ENCODE results near the gene RSRC1.

Gene RSRC1

DNA sequence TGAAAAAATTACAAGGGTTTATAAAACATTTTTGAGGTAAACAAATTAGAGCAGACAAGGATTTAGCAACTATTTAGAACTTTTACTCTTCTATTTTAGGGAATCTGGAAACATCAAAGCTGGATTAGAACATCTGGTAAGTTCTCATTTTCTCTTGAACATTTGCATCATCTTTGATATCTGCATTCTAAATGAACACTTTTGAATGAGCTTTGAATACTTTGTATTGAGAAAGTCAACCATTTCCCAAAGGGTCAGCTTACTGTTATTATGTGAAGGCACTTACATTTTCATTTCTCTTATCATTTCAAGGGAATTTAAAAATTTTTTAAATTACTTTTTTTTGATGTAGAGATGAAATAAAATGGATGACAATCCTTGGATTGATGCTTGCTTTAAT is 188.1 kb downstream of the RSRC1 start:
- no peak for TF ChIP-seq CEBPB (IDR thresholded peaks at IDR 0.05)
- no peak for TF ChIP-seq MAX (IDR thresholded peaks at IDR 0.05)
- TF ChIP-seq EP300 (IDR thresholded peaks at IDR 0.05; ENCODE audit: borderline replicate concordance), result no peak
- TF ChIP-seq ZBTB7A (IDR thresholded peaks at IDR 0.05; ENCODE audit: low read depth), result no peak

DNA sequence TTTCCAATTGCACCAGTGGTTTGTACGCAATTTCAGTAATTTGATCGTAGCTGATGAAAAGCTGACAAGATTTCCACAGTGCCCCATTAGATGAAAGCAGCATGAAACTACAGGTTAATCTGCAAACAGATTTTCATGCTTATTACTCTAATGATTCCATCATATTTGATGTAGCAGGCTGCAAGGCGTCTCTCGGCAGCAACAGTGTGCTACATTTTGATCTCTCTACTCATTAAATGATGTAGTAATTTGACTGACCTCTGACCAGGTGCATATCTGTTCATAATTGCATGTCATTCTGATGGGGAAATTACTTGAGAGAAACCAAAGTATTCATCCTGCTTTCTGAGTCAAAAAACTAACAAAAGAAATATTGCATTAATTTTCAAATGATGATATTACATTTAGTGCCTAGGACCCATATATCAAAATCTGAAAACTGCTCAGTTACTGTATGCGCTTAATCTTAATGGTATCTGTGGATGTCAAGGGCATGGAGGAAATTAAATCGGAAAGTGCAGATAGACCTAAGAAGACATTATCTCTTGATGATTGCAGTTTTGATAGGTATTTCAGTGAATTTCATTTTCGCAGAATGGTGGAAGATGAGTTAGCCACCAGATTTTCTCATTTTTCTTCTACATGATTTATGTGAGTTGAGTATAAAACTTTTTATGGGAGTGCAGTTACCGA is 198.5 kb downstream of the RSRC1 start:
- TF ChIP-seq EGR1 (IDR thresholded peaks at IDR 0.05) (no peak), TCF12 (IDR thresholded peaks at IDR 0.05; ENCODE audit: low read depth) (no peak), ZBTB7A (IDR thresholded peaks at IDR 0.05; ENCODE audit: low read depth) (no peak), YY1 (IDR thresholded peaks at IDR 0.05; ENCODE audit: low read depth) (no peak), CEBPB (IDR thresholded peaks at IDR 0.05) (no peak), USF1 (IDR thresholded peaks at IDR 0.05) (no peak), EP300 (IDR thresholded peaks at IDR 0.05; ENCODE audit: borderline replicate concordance) (no peak), CREB1 (IDR thresholded peaks at IDR 0.05; ENCODE audit: low read depth) (no peak), TEAD4 (IDR thresholded peaks at IDR 0.05) (no peak), FOXM1 (IDR thresholded peaks at IDR 0.05; ENCODE audit: borderline replicate concordance, low read depth) (no peak), NFIC (IDR thresholded peaks at IDR 0.05) (no peak), RAD21 (IDR thresholded peaks at IDR 0.05; ENCODE audit: low read depth) (no peak), MAX (IDR thresholded peaks at IDR 0.05) (no peak), TAF1 (IDR thresholded peaks at IDR 0.05; ENCODE audit: low read depth) (no peak)
- TF ChIP-seq, protein P1, sequence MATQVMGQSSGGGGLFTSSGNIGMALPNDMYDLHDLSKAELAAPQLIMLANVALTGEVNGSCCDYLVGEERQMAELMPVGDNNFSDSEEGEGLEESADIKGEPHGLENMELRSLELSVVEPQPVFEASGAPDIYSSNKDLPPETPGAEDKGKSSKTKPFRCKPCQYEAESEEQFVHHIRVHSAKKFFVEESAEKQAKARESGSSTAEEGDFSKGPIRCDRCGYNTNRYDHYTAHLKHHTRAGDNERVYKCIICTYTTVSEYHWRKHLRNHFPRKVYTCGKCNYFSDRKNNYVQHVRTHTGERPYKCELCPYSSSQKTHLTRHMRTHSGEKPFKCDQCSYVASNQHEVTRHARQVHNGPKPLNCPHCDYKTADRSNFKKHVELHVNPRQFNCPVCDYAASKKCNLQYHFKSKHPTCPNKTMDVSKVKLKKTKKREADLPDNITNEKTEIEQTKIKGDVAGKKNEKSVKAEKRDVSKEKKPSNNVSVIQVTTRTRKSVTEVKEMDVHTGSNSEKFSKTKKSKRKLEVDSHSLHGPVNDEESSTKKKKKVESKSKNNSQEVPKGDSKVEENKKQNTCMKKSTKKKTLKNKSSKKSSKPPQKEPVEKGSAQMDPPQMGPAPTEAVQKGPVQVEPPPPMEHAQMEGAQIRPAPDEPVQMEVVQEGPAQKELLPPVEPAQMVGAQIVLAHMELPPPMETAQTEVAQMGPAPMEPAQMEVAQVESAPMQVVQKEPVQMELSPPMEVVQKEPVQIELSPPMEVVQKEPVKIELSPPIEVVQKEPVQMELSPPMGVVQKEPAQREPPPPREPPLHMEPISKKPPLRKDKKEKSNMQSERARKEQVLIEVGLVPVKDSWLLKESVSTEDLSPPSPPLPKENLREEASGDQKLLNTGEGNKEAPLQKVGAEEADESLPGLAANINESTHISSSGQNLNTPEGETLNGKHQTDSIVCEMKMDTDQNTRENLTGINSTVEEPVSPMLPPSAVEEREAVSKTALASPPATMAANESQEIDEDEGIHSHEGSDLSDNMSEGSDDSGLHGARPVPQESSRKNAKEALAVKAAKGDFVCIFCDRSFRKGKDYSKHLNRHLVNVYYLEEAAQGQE (IDR thresholded peaks at IDR 0.05; ENCODE audit: low read depth), result no peak

GRCh38 chr3:158312560-158313141 is 202.8 kb downstream of the RSRC1 start:
- TF ChIP-seq FOXM1 (IDR thresholded peaks at IDR 0.05; ENCODE audit: borderline replicate concordance, low read depth), result no peak
- TF ChIP-seq EP300 (IDR thresholded peaks at IDR 0.05; ENCODE audit: borderline replicate concordance), result no peak
- TF ChIP-seq NFIC (IDR thresholded peaks at IDR 0.05), result no peak
- TF ChIP-seq TEAD4 (IDR thresholded peaks at IDR 0.05), result no peak
- no peak for TF ChIP-seq TCF12 (IDR thresholded peaks at IDR 0.05; ENCODE audit: low read depth)
- no peak for TF ChIP-seq EGR1 (IDR thresholded peaks at IDR 0.05)
- no peak for TF ChIP-seq YY1 (IDR thresholded peaks at IDR 0.05; ENCODE audit: low read depth)
- TF ChIP-seq CREB1 (IDR thresholded peaks at IDR 0.05; ENCODE audit: low read depth), result no peak
- TF ChIP-seq TAF1 (IDR thresholded peaks at IDR 0.05; ENCODE audit: low read depth), result no peak
- no peak for TF ChIP-seq ZBTB7A (IDR thresholded peaks at IDR 0.05; ENCODE audit: low read depth)
- no peak for TF ChIP-seq MAX (IDR thresholded peaks at IDR 0.05)
- TF ChIP-seq CEBPB (IDR thresholded peaks at IDR 0.05), result no peak
- no peak for TF ChIP-seq RAD21 (IDR thresholded peaks at IDR 0.05; ENCODE audit: low read depth)
- TF ChIP-seq USF1 (IDR thresholded peaks at IDR 0.05), result no peak
- TF ChIP-seq, protein P1 (IDR thresholded peaks at IDR 0.05; ENCODE audit: low read depth), result no peak

DNA sequence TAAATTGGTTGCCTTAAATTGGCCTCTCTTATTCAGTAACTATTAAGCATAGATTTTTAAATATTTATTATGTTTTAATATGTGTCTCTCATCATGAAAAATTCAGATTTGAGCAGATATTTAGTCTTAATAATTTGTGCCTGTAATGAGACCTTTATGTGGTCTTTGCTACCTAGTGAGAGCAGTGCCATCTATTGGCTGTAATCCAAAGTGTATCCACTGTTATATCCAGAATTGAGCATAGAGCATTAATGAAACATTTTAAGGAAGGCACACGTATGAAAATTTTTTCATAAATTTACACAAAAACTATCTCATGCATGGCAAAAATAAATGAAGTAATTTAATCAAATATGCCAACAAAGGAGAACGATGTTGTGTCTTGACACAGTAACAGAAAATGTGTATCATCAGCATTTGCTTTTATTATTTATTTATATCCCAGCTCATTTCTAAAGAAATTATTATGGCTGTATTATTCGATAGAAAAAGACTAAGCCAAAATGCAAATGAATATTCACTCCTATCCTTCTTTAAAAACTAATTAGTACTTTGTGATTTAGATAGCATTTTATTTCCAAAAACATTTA is 203.5 kb downstream of the RSRC1 start:
- no peak for TF ChIP-seq CEBPB (IDR thresholded peaks at IDR 0.05)
- TF ChIP-seq ZBTB7A (IDR thresholded peaks at IDR 0.05; ENCODE audit: low read depth), result no peak
- TF ChIP-seq MAX (IDR thresholded peaks at IDR 0.05), result no peak
- no peak for TF ChIP-seq EGR1 (IDR thresholded peaks at IDR 0.05)
- TF ChIP-seq TCF12 (IDR thresholded peaks at IDR 0.05; ENCODE audit: low read depth), result no peak
- TF ChIP-seq, protein P1 (IDR thresholded peaks at IDR 0.05; ENCODE audit: low read depth), result no peak
- peak; percentile 49 for TF ChIP-seq RAD21 (IDR thresholded peaks at IDR 0.05; ENCODE audit: low read depth)

All from Ishikawa (cell line).